NCI-H345 treated with DMSO at 0.1 percent for 48 hours (cell line): ENCODE results near the gene ITPKB.
"Not testable (repeated sequence)": the region's sequence is repeated elsewhere in the genome, so short reads cannot be mapped to it uniquely, and the experiment has no call there.

Experiments
- DNase-seq: peaks from one replicate; lab custom pipeline; 2025; ENCODE audit not compliant: unreplicated experiment; lab: John Stamatoyannopoulos, UW

Gene ITPKB

DNA sequence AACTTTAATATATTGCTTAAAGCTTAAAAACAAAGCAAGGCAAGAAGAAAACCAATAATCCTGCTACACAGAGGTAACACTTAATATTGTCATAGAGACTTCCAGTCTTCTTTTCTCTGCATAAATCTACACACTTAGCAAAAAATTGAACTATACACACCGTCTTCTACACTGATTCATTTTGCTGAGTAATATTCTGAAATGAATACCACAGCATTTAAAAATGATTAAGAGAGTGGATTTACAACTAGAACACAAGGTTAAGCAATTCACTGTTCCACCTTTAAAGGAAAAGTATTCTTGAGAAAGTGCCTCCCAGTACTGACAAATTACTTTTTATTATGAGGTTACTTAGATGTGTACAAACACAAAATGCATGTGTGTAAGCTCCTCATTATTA, 22.2 kb upstream of the ITPKB start:
- DNase-seq, result no peak

DNA sequence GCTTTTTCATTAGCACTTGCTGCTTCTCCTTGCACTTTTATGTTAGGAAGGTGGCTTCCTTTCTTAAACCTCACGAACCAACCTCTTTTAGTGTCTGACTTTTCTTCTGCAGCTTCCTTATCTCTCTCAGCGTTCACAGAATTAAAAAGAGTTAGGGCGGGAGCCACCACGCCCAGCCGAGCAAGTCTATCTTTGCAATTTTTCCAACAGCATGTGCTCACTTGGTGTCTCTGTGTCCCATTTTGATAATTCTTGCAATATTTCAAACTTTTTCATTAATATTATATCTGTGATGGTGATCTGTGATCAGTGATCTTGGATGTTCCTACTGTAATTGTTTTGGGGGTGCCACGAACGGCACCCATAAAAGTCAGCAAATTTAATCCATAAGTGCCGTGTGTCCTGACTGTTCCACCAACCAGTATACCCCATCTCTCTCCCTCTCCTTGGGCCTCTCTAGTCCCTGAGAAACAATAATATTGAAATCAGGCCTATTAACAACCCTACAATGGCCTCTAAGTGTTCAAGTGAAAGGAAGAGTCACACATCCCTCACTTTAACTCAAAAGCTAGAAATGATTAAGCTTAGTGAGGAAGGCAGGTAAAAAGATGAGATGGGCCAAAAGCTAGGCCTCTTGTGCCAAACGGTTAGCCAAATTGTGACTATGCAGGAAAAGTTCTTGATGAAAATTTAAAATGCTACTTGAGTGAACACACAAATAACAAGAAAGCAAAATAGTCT, 15.9 kb upstream of the ITPKB start:
- DNase-seq, result no peak

DNA sequence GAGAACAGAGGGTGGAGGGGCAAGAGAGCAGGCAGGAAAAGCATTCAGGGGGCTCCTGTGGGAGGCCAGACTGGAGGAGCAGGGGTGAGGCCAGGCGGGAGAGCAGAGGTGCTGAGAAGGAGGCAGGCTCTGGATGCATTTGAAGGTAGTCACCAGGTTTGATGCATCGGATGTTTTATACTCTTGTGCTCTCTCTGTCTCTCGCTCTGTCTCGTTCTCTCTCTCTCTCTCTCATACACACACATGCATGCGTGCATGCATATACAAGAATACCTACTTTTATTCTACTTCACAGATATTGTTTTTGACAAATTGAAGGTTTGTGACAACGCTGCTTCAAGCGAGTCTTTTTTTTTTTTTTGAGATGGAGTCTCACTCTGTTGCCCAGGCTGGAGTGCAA, 15.0 kb upstream of the ITPKB start:
- no peak for DNase-seq

DNA sequence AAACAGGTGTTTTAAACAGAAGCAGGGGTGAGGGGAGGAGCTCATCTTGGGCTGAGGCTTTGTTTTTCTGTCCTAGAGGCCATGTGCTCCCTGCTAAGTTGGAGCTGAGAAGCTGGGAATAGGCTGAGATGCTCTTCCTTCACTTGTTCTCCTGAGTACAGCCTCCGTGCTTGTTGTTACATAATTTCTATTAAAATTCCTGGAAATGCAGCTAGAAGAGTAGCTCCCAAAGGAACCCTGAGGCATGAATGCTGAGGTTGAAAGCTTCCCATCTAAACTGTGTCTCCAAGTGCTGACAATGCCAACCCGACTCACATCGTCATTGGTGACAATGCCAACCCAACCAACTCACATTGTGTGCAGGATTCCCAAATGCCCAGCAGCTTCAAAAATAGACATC, 12.6 kb upstream of the ITPKB start:
- no peak for DNase-seq

DNA sequence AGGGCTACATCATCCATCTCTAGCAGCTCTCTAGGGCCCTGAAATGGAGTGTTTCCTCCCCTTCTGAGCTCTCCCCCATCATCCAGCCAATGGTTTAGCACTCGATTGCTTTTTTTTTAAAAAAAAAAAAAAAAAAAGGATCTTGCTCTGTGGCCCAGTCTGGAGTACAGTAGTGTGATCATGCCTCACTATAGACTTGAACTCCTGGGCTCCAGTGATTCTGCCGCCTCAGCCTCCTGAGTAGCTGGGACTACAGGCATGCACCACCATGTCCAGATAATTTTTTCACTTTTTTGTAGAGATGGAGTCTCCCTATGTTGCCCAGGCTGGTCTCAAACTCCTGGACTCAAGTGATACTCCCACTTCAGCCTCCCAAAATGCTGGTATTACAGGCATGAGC, 12.1 kb upstream of the ITPKB start:
- no peak for DNase-seq

DNA sequence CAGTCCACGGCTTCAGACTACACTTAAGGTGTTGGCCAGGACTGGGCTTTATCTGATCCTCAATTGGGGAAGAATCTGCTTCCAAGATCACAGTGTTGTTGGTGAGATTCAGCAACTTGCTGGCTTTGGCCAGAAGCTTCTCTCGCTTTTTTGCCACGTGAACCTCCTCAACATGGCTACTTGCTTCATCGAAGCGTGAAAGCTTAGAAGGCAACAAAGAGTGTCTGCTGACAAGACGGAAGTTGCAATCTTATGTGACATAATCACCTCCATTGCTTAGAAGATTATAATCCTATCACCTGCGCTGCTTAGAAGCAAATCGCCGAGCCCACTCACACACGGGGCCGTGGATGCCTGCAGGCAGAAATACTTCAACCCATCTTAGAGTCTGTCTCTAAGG, 10.4 kb upstream of the ITPKB start:
- DNase-seq, result no peak

DNA sequence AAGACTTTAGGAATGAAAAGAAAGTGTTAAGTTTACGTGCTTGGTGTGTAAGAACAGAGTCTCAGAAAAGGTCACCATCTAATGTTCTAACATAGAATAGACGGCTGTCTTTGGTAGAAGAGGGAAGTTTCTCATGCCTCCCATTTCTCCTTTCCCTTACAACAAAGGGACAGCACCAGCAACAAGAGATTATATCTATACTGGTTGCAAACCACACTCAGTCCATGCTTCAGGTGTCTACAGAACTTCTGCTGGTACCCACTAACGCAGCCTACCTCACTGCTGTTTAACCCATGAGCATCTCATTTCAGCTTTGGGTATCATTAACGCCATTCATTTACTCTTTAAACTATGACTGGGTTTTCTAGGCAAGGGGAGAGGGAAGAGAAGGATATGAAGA, 9.2 kb upstream of the ITPKB start:
- DNase-seq, result no peak

DNA sequence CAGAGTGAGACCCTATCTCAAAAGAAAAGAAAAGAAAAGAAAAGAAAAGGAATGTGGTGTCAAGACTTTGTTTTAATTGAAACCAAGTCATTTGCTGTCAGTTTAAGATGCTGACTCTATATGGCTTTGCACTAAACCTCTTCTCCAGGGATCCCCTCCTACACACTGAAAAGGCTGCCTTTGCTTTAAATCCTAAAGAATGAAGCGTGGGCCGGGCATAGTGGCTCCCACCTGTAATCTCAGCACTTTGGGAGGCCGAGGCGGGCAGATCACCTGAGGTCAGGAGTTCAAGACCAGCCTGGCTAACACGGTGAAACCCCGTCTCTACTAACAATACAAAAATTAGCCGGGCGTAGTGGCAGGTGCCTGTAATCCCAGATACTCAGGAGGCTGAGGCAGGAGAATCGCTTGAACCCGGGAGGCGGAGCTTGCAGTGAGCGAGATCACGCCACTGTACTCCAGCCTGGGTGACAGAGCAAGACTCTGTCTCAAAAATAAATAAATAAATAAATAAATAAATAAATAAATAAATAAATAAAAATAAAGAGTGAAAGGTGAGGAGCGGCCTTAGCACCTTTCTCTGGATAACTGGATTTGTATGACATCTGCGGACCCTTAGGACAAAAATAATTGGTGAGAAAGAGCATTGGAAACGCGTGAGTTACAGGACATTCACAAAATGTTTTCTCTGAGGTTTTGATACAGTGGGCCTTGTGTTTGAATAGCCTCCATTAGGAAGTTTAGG, 8.6 kb upstream of the ITPKB start:
- DNase-seq, result not testable (repeated sequence)

DNA sequence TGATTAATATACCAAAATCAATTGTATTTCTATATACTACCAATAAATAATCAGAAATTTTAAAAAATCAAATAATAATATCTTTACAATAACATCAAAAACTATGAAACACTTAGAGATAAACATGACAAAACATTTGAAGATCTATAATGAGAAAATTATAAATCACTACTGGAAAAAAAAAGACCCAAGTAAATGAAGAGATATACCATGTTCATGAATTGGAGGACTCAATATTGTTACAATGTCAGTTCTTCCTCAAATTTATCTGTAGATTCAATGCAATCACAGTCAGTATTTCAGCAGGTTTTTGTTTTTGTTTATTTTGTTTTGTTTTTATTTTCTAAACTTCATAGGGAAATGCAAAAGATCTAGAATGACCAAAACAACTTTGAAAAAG, 4.2 kb upstream of the ITPKB start:
- no peak for DNase-seq

DNA sequence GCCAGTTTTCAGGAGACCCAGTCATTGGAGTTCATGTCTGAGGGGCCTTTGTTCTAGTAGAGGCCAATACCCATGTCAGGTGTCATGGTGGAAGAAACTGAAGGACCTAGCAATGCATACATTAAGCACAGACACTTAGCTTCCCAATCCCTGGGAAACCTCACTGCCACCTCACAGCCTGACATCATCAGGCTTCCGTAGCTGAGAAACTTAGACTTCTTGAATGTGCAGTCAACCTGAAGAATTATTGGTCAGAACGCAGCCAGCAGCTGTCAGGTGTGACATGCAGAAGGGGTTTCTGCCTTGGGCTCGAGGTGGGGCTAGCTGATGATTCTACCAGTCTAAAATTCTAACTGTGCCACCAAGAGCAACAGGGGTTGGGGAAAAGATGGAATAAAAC, 1.9 kb upstream of the ITPKB start:
- no peak for DNase-seq

DNA sequence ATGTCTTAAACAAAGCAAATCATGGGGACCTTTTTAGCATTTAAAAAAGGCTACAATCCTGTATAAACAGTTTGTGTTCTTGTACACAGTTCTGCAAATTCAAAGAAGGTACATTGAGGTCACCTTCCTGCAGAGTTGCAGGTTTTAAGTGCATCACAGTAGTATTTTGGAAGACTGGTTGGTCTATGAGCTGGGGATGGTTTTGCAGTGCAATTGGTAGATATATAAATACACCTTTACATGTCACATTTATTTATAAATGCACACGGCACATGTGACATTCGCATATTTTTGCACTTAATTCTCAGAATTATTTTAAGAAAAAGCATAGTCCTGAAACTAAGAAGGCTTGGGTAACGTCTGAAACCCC, 599 bp upstream of the ITPKB start:
- DNase-seq, result no peak

DNA sequence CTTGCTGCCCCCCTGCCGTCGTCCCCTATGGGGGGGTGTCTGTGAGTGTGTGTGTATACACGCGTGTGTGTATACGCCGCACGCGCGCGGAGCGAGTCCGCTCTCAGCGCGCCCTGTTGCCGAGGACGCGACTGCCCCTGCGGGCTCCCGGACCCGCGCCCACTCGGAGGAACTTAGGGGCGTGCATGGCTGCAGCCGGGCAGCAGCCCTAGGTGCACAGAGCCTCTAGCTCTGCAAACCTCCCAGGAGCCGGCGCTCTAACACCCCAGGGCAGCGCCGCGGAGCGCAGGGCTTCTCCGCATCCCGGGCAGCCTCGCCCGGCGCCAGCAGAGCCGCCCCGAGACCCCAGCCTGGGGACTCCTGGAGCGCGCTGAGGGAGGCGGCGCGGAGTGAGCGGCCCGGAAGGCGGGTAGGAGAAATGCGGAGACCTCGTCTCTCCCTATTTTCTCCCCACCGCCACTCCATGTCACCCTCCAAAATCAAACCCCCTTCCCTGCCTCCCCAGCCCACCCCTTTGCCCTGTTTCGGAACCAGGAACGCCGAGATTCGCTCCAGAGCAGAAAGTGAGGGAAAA, 574 bp downstream of the ITPKB start:
- no peak for DNase-seq

DNA sequence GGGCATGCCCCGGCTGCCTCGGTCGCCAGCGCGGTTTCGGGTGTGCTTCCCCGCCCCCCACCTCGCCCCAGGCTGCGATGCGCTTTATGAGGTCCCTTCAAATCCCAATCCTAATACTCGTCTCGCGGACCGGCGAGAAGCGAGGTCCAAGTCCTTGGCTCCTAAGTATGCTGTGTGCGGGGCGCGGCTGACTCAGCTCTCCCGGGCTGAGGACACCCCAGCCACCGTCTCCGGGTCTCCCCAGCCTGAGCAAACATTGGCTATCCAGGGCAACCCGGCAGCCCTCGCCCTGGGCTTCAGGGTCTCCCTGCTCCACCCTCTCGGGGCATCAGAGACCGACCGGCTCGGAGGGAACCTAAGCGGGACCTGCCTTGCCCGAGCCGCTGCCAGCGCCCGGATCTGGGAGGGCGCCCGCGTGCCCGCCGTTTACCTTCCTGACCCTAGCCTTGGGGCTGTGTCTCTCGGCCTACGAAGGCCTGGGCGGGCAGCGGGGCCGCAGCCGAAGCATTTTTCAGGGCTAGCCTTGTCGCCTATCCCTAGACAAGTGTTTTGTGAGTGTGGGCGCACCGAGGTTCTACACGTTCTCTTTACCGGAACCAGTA, 1.2 kb downstream of the ITPKB start:
- DNase-seq, result peak; percentile 66

DNA sequence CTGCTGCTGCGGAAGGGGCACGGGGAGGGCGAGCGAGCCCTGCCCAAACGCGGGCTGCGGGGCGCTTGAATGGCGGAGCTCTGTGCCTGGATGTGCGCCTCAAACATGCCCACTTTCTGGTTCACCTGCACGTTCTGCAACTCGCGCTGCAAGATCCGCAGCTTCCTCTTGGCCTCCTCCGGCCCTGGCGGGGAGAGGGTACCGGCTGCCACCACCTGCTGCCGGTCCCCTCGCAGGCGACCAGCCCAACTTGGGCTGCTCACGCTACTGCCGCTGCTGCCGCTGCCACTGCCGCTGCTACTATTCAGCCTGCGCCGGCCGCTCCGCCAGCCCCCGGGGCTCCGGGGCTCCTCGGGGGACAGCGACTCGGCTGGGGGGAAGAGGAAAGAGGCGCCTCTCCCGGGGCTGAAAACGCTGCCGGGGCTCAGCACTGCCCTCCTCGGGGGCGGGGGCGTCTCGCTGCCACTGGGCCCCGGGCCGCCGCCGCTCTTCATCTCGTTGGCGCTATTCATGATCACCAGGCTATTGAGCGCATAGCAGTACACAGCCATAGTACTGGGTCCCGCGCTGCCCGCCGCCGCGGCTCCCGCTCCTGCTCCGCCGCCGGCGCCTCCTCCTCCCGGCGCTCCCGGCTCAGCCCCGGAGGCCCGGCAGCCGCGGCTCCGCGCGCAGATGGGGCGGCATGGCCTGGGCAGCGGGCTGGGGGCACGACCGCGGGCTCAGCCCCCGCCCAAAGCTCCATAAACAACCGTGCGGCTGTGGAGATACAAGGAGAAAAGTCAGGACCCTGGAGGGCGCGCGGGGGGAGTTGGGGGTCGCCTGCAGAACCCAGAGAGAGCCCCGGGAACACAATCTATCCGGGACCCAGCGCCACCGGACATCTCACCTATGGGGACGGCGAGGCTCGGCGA, 1.9 kb downstream of the ITPKB start:
- DNase-seq, result no peak

DNA sequence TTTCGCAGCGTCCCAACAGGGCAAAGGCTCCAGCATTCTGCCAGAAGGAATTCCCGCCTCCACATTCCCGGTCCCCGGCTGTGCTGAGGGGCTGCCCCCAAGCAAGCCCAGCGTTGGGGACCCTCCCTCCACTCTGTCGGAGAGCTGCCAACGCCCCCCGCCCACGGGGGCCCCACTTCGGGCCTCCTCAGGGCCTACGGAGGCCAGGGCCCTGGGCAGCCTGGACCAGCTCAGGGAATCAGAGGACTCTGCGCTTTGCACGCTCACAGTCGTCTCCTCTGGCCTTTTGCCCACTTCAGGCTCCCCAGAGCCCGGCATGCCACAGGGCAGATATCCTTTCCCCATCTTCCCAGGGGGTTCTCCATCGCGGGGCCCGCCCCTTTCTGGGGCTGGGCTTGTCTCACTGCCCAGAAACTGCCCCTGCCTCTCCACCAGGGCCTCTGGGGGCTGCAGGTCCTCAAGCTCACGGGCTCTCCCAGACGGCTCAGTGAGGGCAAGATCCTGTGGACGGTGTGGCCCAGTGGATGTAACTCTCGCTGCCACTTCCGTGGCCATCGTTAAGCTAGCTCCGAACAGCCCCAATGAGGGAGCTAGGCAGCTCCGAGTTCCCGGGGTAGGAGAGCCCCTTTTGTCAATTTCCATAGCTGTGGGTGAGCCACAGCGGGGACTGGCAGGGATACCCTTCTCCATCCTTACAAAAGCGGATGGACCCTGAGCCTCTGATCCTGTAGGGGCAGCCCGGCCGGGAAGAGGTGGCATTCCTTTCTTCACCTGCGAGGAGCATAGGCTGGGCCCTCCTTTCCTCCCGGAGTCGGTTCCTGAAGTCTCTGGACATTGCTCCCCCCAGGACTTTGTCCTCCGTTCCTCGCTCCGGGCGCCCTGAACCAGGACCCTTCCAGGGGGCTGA, 2.8 kb downstream of the ITPKB start:
- no peak for DNase-seq

DNA sequence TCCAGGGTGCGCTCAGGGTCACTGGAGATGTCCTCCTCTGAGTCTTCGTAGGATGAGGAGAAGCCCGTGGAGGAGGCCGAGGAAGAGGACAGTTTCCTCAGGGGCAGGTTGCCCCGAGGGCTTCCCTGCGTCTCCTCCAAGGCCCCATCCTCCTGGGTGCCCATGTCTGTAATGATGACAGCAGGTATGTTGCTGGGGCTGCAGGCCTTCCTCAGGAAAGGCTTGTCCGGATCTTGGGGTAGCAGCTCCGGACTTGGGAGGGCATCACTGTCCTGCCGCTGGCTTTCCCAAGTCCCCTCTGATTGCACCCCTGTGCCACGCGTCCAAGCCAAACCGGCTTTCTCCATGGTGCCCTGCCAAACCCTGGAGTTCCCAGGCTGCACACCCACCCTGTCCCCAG, 3.5 kb downstream of the ITPKB start:
- DNase-seq, result no peak

DNA sequence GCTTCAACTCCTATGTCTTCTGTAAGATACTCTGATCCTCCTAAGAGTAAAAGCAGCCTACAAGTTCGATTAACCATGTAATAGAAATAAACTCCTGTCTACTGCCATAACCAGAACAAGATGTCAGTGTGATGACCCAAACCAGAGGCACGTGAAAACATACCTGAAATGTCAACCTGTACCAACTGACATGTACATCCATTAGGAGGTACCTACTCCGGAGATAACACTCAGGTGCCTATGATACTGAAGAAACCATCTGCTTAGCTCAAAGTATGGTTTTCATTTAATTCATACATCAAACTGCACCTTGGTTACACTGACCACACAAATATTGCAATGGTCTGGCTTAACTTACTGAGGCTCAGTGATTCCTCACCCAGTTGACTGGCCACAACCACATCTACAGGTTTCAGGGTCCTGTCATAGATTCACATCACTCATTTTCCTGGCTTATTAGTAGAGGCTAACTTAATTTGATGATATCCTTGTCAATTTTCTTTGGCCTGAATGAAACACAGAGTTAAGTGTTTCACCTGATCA, 4.4 kb downstream of the ITPKB start:
- DNase-seq, result no peak

DNA sequence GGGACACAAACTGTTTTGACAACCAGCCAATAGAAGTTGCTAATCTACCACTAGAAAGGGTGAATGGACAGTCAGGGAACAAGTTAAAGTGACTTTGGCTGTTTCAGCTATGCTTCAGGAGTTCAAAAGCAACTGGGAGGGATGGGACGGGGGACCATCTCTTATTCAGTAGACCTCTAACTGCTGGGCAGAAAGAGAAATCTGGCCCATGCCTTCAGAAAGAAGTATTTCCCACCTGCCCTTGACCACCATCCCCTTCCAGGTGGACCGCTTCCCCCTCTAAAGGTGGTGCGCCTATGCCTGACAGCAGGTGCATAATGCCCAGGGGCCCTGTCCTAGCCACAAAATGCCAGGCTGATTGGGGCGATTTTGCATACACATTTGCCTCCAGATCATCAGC, 5.2 kb downstream of the ITPKB start:
- DNase-seq, result no peak

DNA sequence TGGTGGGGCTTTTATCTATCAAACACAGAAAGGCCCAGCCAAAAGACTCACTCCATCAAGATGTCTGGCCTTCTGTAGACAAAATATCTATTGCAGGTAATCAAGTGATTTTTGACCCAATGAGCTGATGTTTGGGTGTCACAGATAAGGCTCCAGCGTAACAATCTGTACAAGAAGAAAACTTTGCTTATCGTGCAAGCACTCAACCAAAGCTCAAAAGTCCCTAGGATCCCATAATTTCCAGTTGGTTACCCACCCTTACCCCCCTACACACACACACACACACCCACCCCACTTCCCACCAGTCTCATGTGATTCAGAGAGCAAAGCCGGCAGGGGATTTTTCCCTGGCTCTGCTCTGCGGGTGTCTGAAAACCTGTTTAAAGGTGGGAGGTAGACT, 5.8 kb downstream of the ITPKB start:
- no peak for DNase-seq

DNA sequence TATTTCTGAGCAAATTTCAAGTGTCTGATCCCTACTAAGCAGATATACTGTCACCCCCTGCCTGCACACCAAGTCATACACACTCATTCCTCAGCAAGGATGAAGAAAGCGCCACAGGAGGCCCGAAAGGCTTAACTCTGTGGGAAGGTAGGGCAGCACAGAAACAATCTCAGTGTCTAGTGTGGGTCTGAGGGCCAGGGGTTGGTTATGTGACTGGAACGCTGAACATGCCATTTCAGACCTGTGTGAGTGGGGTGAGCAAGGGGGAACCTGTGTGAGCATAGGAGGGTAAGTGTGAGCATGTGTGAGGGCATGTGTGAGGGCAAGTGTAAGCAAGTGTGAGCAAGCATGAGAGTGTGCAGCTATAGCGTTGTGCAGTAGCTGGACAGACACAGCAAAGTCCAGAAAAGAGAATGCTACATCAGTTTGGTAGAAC, 6.2 kb downstream of the ITPKB start:
- no peak for DNase-seq
